HG03460 (cell line): Measurements from ENCODE around the gene EIF4E3.

Experiments used
- ATAC-seq: cut with Tn5 transposase; IDR thresholded peaks from one replicate; pipeline ENCODE4 v1.9.1; 2021; ENCODE audit not compliant: unreplicated experiment

Gene EIF4E3

GRCh38 chr3:71651625-71652024 lies 73.6 kb downstream of the EIF4E3 start:
- no peak for ATAC-seq

DNA sequence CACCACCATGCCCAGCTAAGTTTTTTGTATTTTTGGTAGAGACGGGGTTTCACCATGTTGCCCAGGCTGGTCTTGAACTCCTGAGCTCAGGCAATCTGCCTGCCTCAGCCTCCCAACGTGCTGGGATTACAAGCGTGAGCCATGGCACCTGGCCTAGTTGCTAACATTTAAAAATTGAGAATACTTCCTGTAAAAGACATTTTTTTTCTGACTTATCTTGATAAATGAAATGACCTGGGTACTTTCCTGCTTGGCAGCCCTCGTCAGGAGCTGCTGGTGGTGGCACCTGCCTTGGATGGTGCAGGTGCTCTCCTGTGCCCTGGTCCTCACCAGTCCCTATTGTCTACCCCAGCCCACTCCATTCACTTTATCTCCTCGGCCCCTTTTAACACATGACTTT lies 74.8 kb downstream of the EIF4E3 start:
- ATAC-seq, result no peak

DNA sequence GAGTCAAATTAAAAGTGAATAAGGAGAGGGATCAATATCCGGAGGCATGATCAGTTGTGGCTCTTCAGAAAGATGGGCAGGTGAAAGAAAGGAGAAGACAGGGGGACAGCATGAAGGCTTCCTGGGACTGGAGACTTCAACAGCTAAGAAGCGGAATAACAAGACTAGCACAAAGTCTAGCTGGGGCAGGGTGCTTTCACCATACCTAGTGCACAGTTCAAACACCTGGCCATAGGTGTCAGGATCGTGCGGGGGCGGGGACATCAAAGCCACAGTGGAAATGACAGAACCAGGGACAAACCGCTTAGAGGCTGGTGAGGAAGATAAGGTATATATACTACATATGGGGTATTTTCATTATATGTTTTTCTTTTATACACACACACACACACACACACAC lies 75.4 kb downstream of the EIF4E3 start:
- no peak for ATAC-seq

- no peak for ATAC-seq
Measured at GRCh38 chr3:71647751-71648150, 77.5 kb downstream of the EIF4E3 start.

DNA sequence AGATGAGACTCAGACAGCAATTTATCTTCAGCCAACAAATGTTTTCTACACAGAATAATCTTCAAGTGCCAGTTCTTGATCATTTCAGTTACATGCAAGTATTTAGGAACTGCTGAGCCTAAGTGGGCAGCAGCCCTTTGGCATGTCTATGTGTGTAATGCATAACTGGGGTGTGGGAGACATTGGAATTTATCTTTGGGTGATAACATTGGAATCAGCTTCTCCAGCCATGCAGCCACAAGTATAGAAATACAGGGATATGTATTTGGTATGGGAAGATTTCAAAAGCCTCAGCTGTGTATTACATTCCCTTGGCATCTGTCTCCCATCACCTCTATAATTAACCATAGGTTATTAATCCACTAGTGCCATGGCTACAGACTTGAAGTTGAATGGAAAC lies 78.2 kb downstream of the EIF4E3 start:
- ATAC-seq, result no peak

DNA sequence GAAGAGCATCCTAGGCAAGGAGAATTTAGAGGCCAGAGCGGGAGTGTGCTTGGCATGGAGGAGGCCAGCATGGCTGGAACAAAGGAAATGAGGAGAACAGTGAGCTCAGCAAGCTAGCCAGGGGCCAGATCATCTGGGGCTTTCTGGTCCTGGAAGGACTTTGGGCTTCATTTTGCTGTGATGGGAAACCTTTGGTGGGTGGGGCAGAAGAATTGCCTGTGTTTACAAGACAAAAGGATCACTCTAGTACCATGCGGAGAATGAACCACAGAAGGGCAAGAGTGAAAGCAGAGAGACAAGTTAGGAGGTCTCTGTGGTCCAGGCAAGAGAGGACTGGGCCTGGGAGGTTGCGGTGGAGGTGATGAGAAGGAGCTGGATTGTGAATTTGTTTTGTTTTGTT lies 80.1 kb downstream of the EIF4E3 start:
- no peak for ATAC-seq

DNA sequence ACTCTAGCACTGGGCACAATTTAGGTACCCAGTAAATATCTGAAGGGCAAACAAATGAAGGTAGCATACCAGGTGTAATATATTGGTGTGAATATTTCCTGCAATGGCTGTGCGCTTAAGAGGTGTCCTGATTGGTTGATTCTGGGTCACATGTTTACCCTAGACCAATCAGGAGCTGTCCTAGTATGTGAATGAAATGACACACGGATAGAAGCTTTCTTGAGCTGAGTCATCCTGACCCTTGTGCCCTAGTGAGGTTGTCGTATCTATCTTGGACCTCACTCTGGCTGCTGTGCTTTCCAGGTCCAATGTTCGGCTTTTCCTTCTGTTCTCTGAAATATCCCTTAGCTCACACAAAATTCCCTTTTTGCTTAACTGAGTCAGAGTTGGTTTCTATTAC lies 83.5 kb downstream of the EIF4E3 start:
- ATAC-seq, result no peak

DNA sequence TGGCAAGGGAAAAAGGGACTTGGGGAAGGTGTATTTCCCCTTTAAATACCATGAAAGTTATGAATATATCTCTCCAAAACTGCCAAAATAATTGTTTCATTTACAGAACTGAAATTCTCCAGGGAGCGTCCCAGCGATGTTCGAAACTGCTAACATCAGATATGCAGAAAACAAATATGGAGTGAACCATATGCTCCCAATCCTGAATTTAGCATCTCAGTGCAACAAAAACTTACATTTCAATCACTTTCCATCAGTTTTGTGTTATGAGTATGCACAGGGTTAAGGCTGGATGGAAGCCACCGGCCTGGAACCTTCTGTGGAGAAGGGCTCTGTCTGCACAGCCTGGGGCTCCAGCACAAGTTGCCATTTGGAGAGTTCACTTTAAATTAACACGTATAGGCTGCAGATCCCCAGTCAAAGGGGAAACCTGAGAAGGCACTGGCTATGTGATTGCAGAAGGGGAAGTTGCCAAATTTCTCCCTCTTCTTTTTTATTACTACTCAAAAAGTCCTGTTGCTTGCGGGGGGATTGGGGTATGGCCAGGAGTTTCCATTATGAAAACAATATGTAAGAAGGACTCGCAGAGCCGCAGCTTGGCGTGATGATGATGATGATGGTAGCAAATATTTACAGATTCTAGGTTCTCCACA lies 84.7 kb downstream of the EIF4E3 start:
- ATAC-seq, result no peak

- no peak for ATAC-seq
Measured at GRCh38 chr3:71636482-71636881, 88.7 kb downstream of the EIF4E3 start.

DNA sequence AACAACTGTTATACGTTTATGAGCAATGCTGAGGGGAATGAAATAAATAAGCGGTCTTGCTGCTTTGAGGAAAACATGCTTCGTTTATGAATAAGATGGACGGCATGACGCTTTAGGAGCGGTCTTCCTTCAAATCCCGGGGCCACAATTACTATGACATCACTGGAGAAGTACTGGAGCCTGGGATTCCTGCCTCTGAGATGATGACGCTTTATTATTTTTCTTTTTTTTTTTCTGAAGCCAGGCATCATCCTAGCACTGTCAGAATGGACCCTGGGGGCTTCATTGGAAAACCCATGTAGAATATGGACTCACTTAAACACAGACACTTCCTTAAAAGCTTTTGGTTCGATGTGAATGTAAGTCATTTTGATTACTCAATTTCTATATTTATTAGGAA lies 89.2 kb downstream of the EIF4E3 start:
- no peak for ATAC-seq

DNA sequence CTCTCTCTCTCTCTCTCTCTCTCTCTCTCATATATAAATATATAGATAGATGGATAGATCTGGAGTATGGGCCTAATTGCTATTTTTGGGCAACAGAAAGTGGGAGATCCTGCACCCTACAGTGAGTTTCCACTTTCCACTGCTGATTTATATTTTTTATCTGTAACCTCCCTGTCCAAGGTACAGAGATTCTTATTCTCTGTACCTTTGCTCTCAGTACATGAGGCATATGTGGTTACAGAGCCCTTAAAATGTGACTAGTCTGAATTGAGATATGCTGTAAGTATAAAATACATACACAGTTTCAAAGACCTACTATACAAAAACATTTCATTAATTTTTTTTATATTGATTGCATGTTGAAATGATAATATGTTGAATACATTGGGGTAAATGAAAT lies 90.5 kb downstream of the EIF4E3 start:
- no peak for ATAC-seq

DNA sequence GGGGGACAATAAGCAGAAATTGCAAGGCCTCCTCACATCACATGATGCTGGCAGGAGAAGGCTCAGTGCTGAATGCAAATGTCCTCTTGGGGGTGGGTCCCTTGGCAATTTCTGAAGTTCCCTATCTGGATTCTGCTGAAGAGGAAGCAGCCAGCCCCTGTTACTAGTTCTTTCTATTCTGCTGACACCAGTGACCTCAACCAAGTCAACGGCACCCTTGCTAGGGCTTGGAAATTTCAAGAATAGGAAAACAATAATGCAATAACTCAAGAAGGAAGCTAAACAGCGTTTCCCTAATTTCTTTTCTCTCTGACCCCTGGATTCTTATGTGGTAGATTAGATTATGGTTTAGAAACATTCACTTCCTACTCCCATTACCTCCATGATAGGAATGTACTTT lies 95.5 kb downstream of the EIF4E3 start:
- ATAC-seq, result no peak

GRCh38 chr3:71629289-71629688 lies 95.9 kb downstream of the EIF4E3 start:
- ATAC-seq, result no peak

- no peak for ATAC-seq
Measured at GRCh38 chr3:71628522-71628921, 96.7 kb downstream of the EIF4E3 start.

- ATAC-seq, result no peak
Measured at GRCh38 chr3:71625676-71626075, 99.5 kb downstream of the EIF4E3 start.
